SK-N-MC (cell line): ENCODE measurements around the gene SDK1.

ENCODE experiments used
- DNase-seq: peaks from one replicate; pipeline ENCODE4 v3.0.0-alpha.2; 2011; ENCODE audit warnings: low read depth, low spot score
- H3K27ac ChIP-seq: fragments of 200-600 bp; sonication (generic); 2 replicates; pipeline ENCODE4 v1.5.1; 2016; ENCODE audit warnings: mixed run types
- H3K36me3 ChIP-seq: fragments of 200-600 bp; sonication (generic); 2 replicates; pipeline ENCODE4 v1.6.1; 2017; ENCODE audit warnings: antibody characterized with exemption, low read length, mixed read lengths; ENCODE audit not compliant: insufficient read depth
- H3K4me3 ChIP-seq: fragments of 200-600 bp; sonication (generic); 2 replicates; pipeline ENCODE4 v1.5.1; 2016
- H3K9ac ChIP-seq: fragments of 200-600 bp; sonication (generic); 2 replicates; pipeline ENCODE4 v1.8.0; 2017; ENCODE audit warnings: mixed run types, mixed read lengths; ENCODE audit not compliant: insufficient read length
- H3K9me3 ChIP-seq: fragments of 200-600 bp; sonication (generic); 2 replicates; pipeline ENCODE4 v1.6.1; 2017; ENCODE audit warnings: low read depth, mild to moderate bottlenecking, antibody characterized with exemption, low read length, moderate library complexity, mixed read lengths
- EZH2 ChIP-seq: fragments of 200-600 bp; sonication (generic); IDR thresholded peaks from one replicate; pipeline ENCODE4 v1.6.1; 2017; ENCODE audit warnings: antibody characterized with exemption
- FOXP2 ChIP-seq: optimal IDR thresholded peaks from 2 replicates; pipeline ENCODE3; 2011; ENCODE audit warnings: mild to moderate bottlenecking, moderate library complexity; ENCODE audit not compliant: insufficient read depth; ENCODE audit errors: extremely low read length, control extremely low read depth
- POLR2AphosphoS5 ChIP-seq: IDR thresholded peaks from 2 replicates; pipeline ENCODE4 v1.6.1; 2012; ENCODE audit warnings: mild to moderate bottlenecking, low read depth, low read length, borderline replicate concordance

The SDK1 gene

GRCh38 chr7:3992841-3993240 is 691.8 kb downstream of the SDK1 start:
- Histone ChIP-seq H3K9me3 (no peaks in the 10 kb centered on the region), H3K9ac (no peak overlapping the region), H3K36me3 (no peaks in the 10 kb centered on the region; the same call in 1 of the 2 replicates), H3K4me3 (no peak overlapping the region), H3K27ac (no peak overlapping the region)
- TF ChIP-seq FOXP2 (no peak), EZH2 (no peak), POLR2AphosphoS5 (no peak)
- DNase-seq, result no peak

GRCh38 chr7:3994764-3995163 is 693.7 kb downstream of the SDK1 start:
- Histone ChIP-seq H3K4me3 (no peak overlapping the region), H3K36me3 (no peaks in the 10 kb centered on the region; the same call in 1 of the 2 replicates), H3K27ac (no peak overlapping the region), H3K9me3 (no peaks in the 10 kb centered on the region), H3K9ac (no peak overlapping the region)
- TF ChIP-seq FOXP2 (no peak), POLR2AphosphoS5 (no peak), EZH2 (no peak)
- DNase-seq, result no peak

GRCh38 chr7:3995187-3995586 is 694.1 kb downstream of the SDK1 start:
- Histone ChIP-seq H3K9ac (no peak overlapping the region), H3K27ac (no peak overlapping the region), H3K4me3 (no peak overlapping the region), H3K36me3 (no peaks in the 10 kb centered on the region; the same call in 1 of the 2 replicates), H3K9me3 (no peaks in the 10 kb centered on the region)
- TF ChIP-seq POLR2AphosphoS5 (no peak), FOXP2 (no peak)
- DNase-seq, result no peak

- no peak overlapping the region for H3K4me3 ChIP-seq
- TF ChIP-seq EZH2, result no peak
- TF ChIP-seq FOXP2, result no peak
- no peak for TF ChIP-seq POLR2AphosphoS5
- H3K9me3 ChIP-seq, result no peaks in the 10 kb centered on the region
These were observed 697.0 kb downstream of the SDK1 start for GRCh38 chr7:3998060-3998459.

GRCh38 chr7:4000139-4000538 is 699.1 kb downstream of the SDK1 start:
- no peaks in the 10 kb centered on the region for H3K9me3 ChIP-seq
- H3K9ac ChIP-seq, result no peak overlapping the region
- no peak for DNase-seq
- H3K27ac ChIP-seq, result no peak overlapping the region
- H3K4me3 ChIP-seq, result no peak overlapping the region
- no peaks in the 10 kb centered on the region for H3K36me3 ChIP-seq
- TF ChIP-seq EZH2, result no peak
- no peak for TF ChIP-seq POLR2AphosphoS5
- TF ChIP-seq FOXP2, result no peak

More at GRCh38 chr7:3998060-3998459, 697.0 kb downstream of the SDK1 start:
- Histone ChIP-seq H3K36me3 (no peaks in the 10 kb centered on the region), H3K9ac (no peak overlapping the region), H3K27ac (no peak overlapping the region)
- DNase-seq, result no peak

- Histone ChIP-seq H3K36me3 (no peaks in the 10 kb centered on the region), H3K4me3 (no peak overlapping the region), H3K9ac (no peak overlapping the region), H3K27ac (no peak overlapping the region), H3K9me3 (no peaks in the 10 kb centered on the region)
- no peak for TF ChIP-seq POLR2AphosphoS5
- no peak for TF ChIP-seq FOXP2
- no peak for TF ChIP-seq EZH2
- no peak for DNase-seq
These were observed 699.9 kb downstream of the SDK1 start for GRCh38 chr7:4000934-4001333.

GRCh38 chr7:4001742-4002141 is 700.7 kb downstream of the SDK1 start:
- TF ChIP-seq EZH2, result no peak
- TF ChIP-seq POLR2AphosphoS5, result no peak
- no peak for TF ChIP-seq FOXP2
- Histone ChIP-seq H3K36me3 (no peaks in the 10 kb centered on the region), H3K9ac (no peak overlapping the region), H3K27ac (no peak overlapping the region), H3K9me3 (no peaks in the 10 kb centered on the region), H3K4me3 (no peak overlapping the region)
- no peak for DNase-seq

- no peak overlapping the region for H3K4me3 ChIP-seq
- TF ChIP-seq FOXP2 (no peak), POLR2AphosphoS5 (no peak), EZH2 (no peak)
- H3K36me3 ChIP-seq, result no peaks in the 10 kb centered on the region
- DNase-seq, result no peak
- H3K9ac ChIP-seq, result no peak overlapping the region
- no peaks in the 10 kb centered on the region for H3K9me3 ChIP-seq
- H3K27ac ChIP-seq, result no peak overlapping the region
These were observed 702.5 kb downstream of the SDK1 start for GRCh38 chr7:4003503-4003902.

- H3K36me3 ChIP-seq, result peaks cover 5% of the 10 kb centered on the region; the same call in 1 of the 2 replicates
- no peak overlapping the region for H3K9ac ChIP-seq
- no peak overlapping the region for H3K4me3 ChIP-seq
- H3K9me3 ChIP-seq, result no peaks in the 10 kb centered on the region
- TF ChIP-seq POLR2AphosphoS5, result no peak
- TF ChIP-seq EZH2, result no peak
- no peak for TF ChIP-seq FOXP2
- H3K27ac ChIP-seq, result no peak overlapping the region
- no peak for DNase-seq
These were observed 705.6 kb downstream of the SDK1 start for GRCh38 chr7:4006687-4007086.
